ENCODE results near the gene SLC13A4.
A peak's percentile ranks its signal among the peaks of the same experiment; 100 is the strongest.
"Not testable (repeated sequence)": the region's sequence is repeated elsewhere in the genome, so short reads cannot be mapped to it uniquely, and the experiment has no call there.

SLC13A4 gene

GRCh38 chr7:135662373-135663114 lies 65.4 kb downstream of the SLC13A4 start, which contains the start of gene STMP1:
Gene STMP1, plus strand, starts transcription at chr7:135662514.
- peak; percentile 96 for DNase-seq

GRCh38 chr7:135662123-135662372 lies 65.9 kb downstream of the SLC13A4 start:
- no peak for DNase-seq

- DNase-seq = no peak
These were observed 66.5 kb downstream of the SLC13A4 start for GRCh38 chr7:135661311-135662122.

- no peak for DNase-seq
These were observed 68.7 kb downstream of the SLC13A4 start for GRCh38 chr7:135659159-135659846.

GRCh38 chr7:135658564-135658963 lies 69.4 kb downstream of the SLC13A4 start:
- DNase-seq = no peak

- DNase-seq = no peak
These were observed 74.5 kb downstream of the SLC13A4 start for GRCh38 chr7:135653340-135654080.

GRCh38 chr7:135650831-135651573 lies 77.0 kb downstream of the SLC13A4 start:
- DNase-seq = peak; percentile 93

- no peak for DNase-seq
These were observed 79.8 kb downstream of the SLC13A4 start for GRCh38 chr7:135648235-135648634.

- no peak for DNase-seq
These were observed 80.2 kb downstream of the SLC13A4 start for GRCh38 chr7:135647755-135648154.

GRCh38 chr7:135645296-135645904 lies 82.6 kb downstream of the SLC13A4 start:
- DNase-seq = peak; percentile 43

- DNase-seq = no peak
These were observed 83.3 kb downstream of the SLC13A4 start for GRCh38 chr7:135644729-135645128.

GRCh38 chr7:135644154-135644553 lies 83.8 kb downstream of the SLC13A4 start:
- DNase-seq = no peak

GRCh38 chr7:135639690-135640089 lies 88.3 kb downstream of the SLC13A4 start:
- not testable (repeated sequence) for DNase-seq

GRCh38 chr7:135634191-135634878 lies 93.7 kb downstream of the SLC13A4 start:
- no peak for DNase-seq
